ENCODE measurements around the gene CYRIA.

The CYRIA gene

GRCh38 chr2:16649353-16650286, 16.0 kb downstream of the CYRIA start:
- no peak for DNase-seq

- DNase-seq = no peak
Observed at GRCh38 chr2:16647992-16648617, 17.5 kb downstream of the CYRIA start.

GRCh38 chr2:16645775-16646559, 19.7 kb downstream of the CYRIA start:
- no peak for DNase-seq

- DNase-seq = no peak
Observed at GRCh38 chr2:16645088-16645487, 20.5 kb downstream of the CYRIA start.

GRCh38 chr2:16644221-16644925, 21.3 kb downstream of the CYRIA start:
- no peak for DNase-seq

GRCh38 chr2:16643099-16643498, 22.5 kb downstream of the CYRIA start:
- DNase-seq = no peak

GRCh38 chr2:16642088-16642487, 23.5 kb downstream of the CYRIA start:
- no peak for DNase-seq

- DNase-seq = no peak
Observed at GRCh38 chr2:16641509-16641908, 24.1 kb downstream of the CYRIA start.

- no peak for DNase-seq
Observed at GRCh38 chr2:16640867-16641266, 24.8 kb downstream of the CYRIA start.

- no peak for DNase-seq
Observed at GRCh38 chr2:16640001-16640700, 25.5 kb downstream of the CYRIA start.

- DNase-seq = no peak
Observed at GRCh38 chr2:16639431-16639830, 26.2 kb downstream of the CYRIA start.

GRCh38 chr2:16638946-16639345, 26.7 kb downstream of the CYRIA start:
- DNase-seq = no peak

GRCh38 chr2:16637304-16637703, 28.3 kb downstream of the CYRIA start:
- DNase-seq = no peak

GRCh38 chr2:16635791-16636699, 29.6 kb downstream of the CYRIA start:
- no peak for DNase-seq

- DNase-seq = no peak
Observed at GRCh38 chr2:16633621-16634430, 31.8 kb downstream of the CYRIA start.

GRCh38 chr2:16632598-16632997, 33.0 kb downstream of the CYRIA start:
- no peak for DNase-seq

- DNase-seq = no peak
Observed at GRCh38 chr2:16630463-16630862, 35.2 kb downstream of the CYRIA start.

- DNase-seq = no peak
Observed at GRCh38 chr2:16629770-16630169, 35.9 kb downstream of the CYRIA start.

- no peak for DNase-seq
Observed at GRCh38 chr2:16629044-16629443, 36.6 kb downstream of the CYRIA start.

- DNase-seq = no peak
Observed at GRCh38 chr2:16628314-16628713, 37.3 kb downstream of the CYRIA start.

Measured in effector CD8-positive, alpha-beta T cell (primary cell).